ENCODE measurements around the gene RGS13. TPM values are rescaled to one million over a fixed set of nuclear protein-coding genes. Genes with fewer than 3 reads are reported as not detected.

Gene RGS13, protein sequence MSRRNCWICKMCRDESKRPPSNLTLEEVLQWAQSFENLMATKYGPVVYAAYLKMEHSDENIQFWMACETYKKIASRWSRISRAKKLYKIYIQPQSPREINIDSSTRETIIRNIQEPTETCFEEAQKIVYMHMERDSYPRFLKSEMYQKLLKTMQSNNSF
- not detected in 2 replicates for total RNA-seq

DNA sequence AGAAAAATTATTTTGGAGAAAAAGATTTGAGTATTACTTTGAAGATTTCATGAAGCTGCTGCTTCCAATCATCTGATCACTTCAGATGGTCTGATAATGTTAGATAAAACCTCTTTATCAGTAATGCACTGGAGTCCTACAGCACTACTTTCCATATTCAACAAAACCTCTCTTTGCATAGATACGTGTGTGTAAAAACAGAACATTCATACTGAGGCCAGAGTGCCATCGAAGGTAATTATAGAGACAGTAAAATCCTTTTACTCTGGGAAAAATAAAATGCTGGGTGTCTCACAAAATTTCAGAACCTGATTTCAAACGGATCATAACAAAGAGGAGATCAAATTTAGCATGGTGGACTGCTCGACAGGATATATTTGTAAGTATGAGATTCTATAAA, at the start of gene RGS13:
TSS of gene RGS13 (plus strand) at position 209 of the 400 bp plus-strand sequence. CDS start 8,188 bp downstream, outside the sequence.

Other genes starting within 250 kb of the RGS13 start
- not detected in 2 replicates for gene RGS1, start 60.4 kb upstream of the RGS13 start, total RNA-seq
- gene RGS2, start 172.9 kb downstream of the RGS13 start, total RNA-seq, result 6.5 and 73.1 TPM in 2 replicates

Data from nasal cavity respiratory epithelium epithelial cell of viscerocranial mucosa (primary cell).